Vagina (tissue), 2 donors: Measurements from ENCODE around the gene TMEM38A.

Experiments used
- CTCF ChIP-seq, 3 experiments: fragments of 450-650 bp in 2 of 3; fragments of 200-600 bp in 1 of 3; sonication (generic) in 1 of 3; IDR thresholded peaks; one replicate each; pipeline ENCODE4 v1.5.1; 2017 to 2019; ENCODE audit warnings: antibody characterized with exemption in 3 of 3, mild to moderate bottlenecking in 2 of 3, moderate library complexity in 2 of 3
- POLR2A ChIP-seq, 2 donors: fragments of 450-650 bp; IDR thresholded peaks; one replicate each; pipeline ENCODE4 v1.6.1; 2017; ENCODE audit warnings: antibody characterized with exemption in 2 of 2, mild to moderate bottlenecking in 2 of 2, moderate library complexity in 2 of 2
- POLR2AphosphoS5 ChIP-seq, 2 donors: sonication (generic); formaldehyde crosslinking; IDR thresholded peaks; one replicate each; pipeline ENCODE4 v1.9.0; 2017; ENCODE audit warnings: antibody characterized with exemption in 2 of 2, mild to moderate bottlenecking in 2 of 2, low read depth in 1 of 2; ENCODE audit not compliant: insufficient read depth in 1 of 2

- TF ChIP-seq POLR2A (IDR thresholded peaks at IDR 0.05): no peak
- TF ChIP-seq CTCF (IDR thresholded peaks at IDR 0.05): no peak
- TF ChIP-seq POLR2AphosphoS5 (IDR thresholded peaks at IDR 0.05; ENCODE audit: insufficient read depth in 1 of 2, low read depth in 1 of 2): no peak
Observed at GRCh38 chr19:16715611-16716010, 54.7 kb downstream of the TMEM38A start.
